CD4-positive, CD25-positive, alpha-beta regulatory T cell (primary cell): ENCODE results near the gene ACTN1. TPM values are rescaled to one million over a fixed set of nuclear protein-coding genes. Genes with fewer than 3 reads are reported as not detected.

Experiments used
- ATAC-seq, 2 donors: fragments of 150-1000 bp; cut with Tn5 transposase; one replicate each; pipeline ENCODE4 v1.10.0; 2021; ENCODE audit warnings: low read depth in 2 of 2, moderate number of reproducible peaks in 2 of 2, moderate library complexity in 1 of 2
- DNase-seq, 3 donors: peaks; one replicate each; pipeline versions ENCODE4 v3.0.0 to v3.0.0-alpha.2; 2012 to 2022; ENCODE audit warnings: mixed read lengths in 1 of 3
- H3K27ac ChIP-seq: one replicate; pipeline ENCODE4 v1.7.0; 2013; ENCODE audit warnings: mild to moderate bottlenecking, low read length; ENCODE audit not compliant: insufficient read depth, poor library complexity, severe bottlenecking
- H3K27me3 ChIP-seq: one replicate; pipeline ENCODE4 v1.7.0; 2013; ENCODE audit warnings: low read length; ENCODE audit not compliant: control insufficient read depth, insufficient read depth
- H3K36me3 ChIP-seq: one replicate; pipeline ENCODE4 v1.7.0; 2013; ENCODE audit warnings: mild to moderate bottlenecking, low read length, moderate library complexity; ENCODE audit not compliant: control insufficient read depth, insufficient read depth
- H3K4me1 ChIP-seq: 2 replicates; pipeline ENCODE4 v1.7.0; 2013; ENCODE audit warnings: mild to moderate bottlenecking, low read length; ENCODE audit not compliant: insufficient read depth, control insufficient read depth, poor library complexity, severe bottlenecking
- H3K4me3 ChIP-seq: one replicate; pipeline ENCODE4 v1.7.0; 2013; ENCODE audit warnings: low read depth, mild to moderate bottlenecking, low read length, moderate library complexity
- H3K9me3 ChIP-seq, 2 experiments: 1 replicate in 1 of 2; 2 replicates in 1 of 2; pipeline ENCODE4 v1.7.0; 2013; ENCODE audit warnings: low read length in 2 of 2, mild to moderate bottlenecking in 1 of 2, moderate library complexity in 1 of 2; ENCODE audit not compliant: control insufficient read depth in 2 of 2
- H3K27ac Mint-ChIP-seq, 3 donors: one replicate each; pipeline ENCODE4 v1.8.0; 2020 to 2022; ENCODE audit warnings: mild to moderate bottlenecking in 3 of 3, mixed read lengths in 3 of 3, moderate library complexity in 2 of 3
- H3K27me3 Mint-ChIP-seq: one replicate; pipeline ENCODE4 v1.8.0; 2022; ENCODE audit warnings: mild to moderate bottlenecking, mixed read lengths
- H3K36me3 Mint-ChIP-seq: one replicate; pipeline ENCODE4 v1.8.0; 2020; ENCODE audit warnings: mixed read lengths
- H3K4me1 Mint-ChIP-seq, 4 donors: one replicate each; pipeline ENCODE4 v1.8.0; 2020 to 2022; ENCODE audit warnings: mixed read lengths in 4 of 4, mild to moderate bottlenecking in 1 of 4
- H3K4me3 Mint-ChIP-seq, 4 donors: one replicate each; pipeline ENCODE4 v1.8.0; 2020 to 2022; ENCODE audit warnings: mild to moderate bottlenecking in 4 of 4, mixed read lengths in 4 of 4, moderate library complexity in 3 of 4
- H3K9me3 Mint-ChIP-seq, 7 donors: one replicate each; pipeline ENCODE4 v1.8.0; 2020 to 2022; ENCODE audit warnings: mixed read lengths in 7 of 7, mild to moderate bottlenecking in 3 of 7, moderate library complexity in 2 of 7
- polyA plus RNA-seq, 4 donors: library from polyadenylated mRNA; unstranded; fragments of 300-500 nt; fragmentation: Illumina TruSeq; gene quantifications; one replicate each; pipeline ENCODE4 v1.2.3, GENCODE V29; 2021
- total RNA-seq: library from RNA; stranded (reverse); gene quantifications from one replicate; pipeline ENCODE4 v1.2.3, GENCODE V29; 2022

ACTN1 gene
- total and polyA plus RNA-seq, 5 donors from 2014 or later: 28.3 to 78.8 (median 47.5) TPM

GRCh38 chr14:68929623-68930307 lies 49.3 kb downstream of the ACTN1 start:
- no peak overlapping the region for H3K4me3 Mint-ChIP-seq
- ATAC-seq (no peak), DNase-seq (no peak)
- H3K4me1 ChIP-seq: no peaks in the 10 kb centered on the region
- peaks cover 4 to 11% of the 10 kb centered on the region in 2 experiments for H3K9me3 ChIP-seq
- peaks cover 6% of the 10 kb centered on the region for H3K36me3 ChIP-seq
- no peaks in the 10 kb centered on the region for H3K27me3 ChIP-seq
- peaks cover 6 to 72% (median 12%) of the 10 kb centered on the region in 4 donors for H3K4me1 Mint-ChIP-seq
- H3K9me3 Mint-ChIP-seq: peaks cover 0 to 14% (median 1%) of the 10 kb centered on the region in 7 donors
- no peaks in the 10 kb centered on the region for H3K27me3 Mint-ChIP-seq
- peak overlapping the region in 2 of 3 donors; percentile 3 to 33 for H3K27ac Mint-ChIP-seq
- peaks cover 27% of the 10 kb centered on the region for H3K36me3 Mint-ChIP-seq
- H3K4me3 ChIP-seq: no peak overlapping the region
- H3K27ac ChIP-seq: no peak overlapping the region

- ATAC-seq (no peak), DNase-seq (no peak)
- H3K27ac Mint-ChIP-seq: peak overlapping the region; percentile 22 to 81 (median 23)
- no peaks in the 10 kb centered on the region for H3K27me3 Mint-ChIP-seq
- Histone ChIP-seq H3K9me3 (peaks cover 4 to 11% of the 10 kb centered on the region in 2 experiments), H3K4me1 (no peaks in the 10 kb centered on the region), H3K27me3 (no peaks in the 10 kb centered on the region), H3K4me3 (no peak overlapping the region), H3K27ac (no peak overlapping the region), H3K36me3 (peaks cover 9% of the 10 kb centered on the region)
- peaks cover 6 to 72% (median 12%) of the 10 kb centered on the region in 4 donors for H3K4me1 Mint-ChIP-seq
- peaks cover 31% of the 10 kb centered on the region for H3K36me3 Mint-ChIP-seq
- H3K4me3 Mint-ChIP-seq: peak overlapping the region in 2 of 4 donors; percentile 15 to 60
- peaks cover 0 to 14% (median 1%) of the 10 kb centered on the region in 7 donors for H3K9me3 Mint-ChIP-seq
Measured at GRCh38 chr14:68928770-68929550, 50.1 kb downstream of the ACTN1 start.

- Histone ChIP-seq H3K9me3 (peaks cover 4 to 11% of the 10 kb centered on the region in 2 experiments), H3K4me3 (no peak overlapping the region), H3K27ac (no peak overlapping the region), H3K36me3 (peaks cover 12% of the 10 kb centered on the region), H3K27me3 (no peaks in the 10 kb centered on the region), H3K4me1 (no peaks in the 10 kb centered on the region)
- peak in 1 of 3 donors; percentile 34 for DNase-seq
- H3K4me1 Mint-ChIP-seq: peaks cover 6 to 70% (median 13%) of the 10 kb centered on the region in 4 donors
- H3K27me3 Mint-ChIP-seq: no peaks in the 10 kb centered on the region
- no peak for ATAC-seq
- H3K36me3 Mint-ChIP-seq: peaks cover 32% of the 10 kb centered on the region
- H3K4me3 Mint-ChIP-seq: peak overlapping the region in 3 of 4 donors; percentile 11 to 57 (median 15)
- H3K27ac Mint-ChIP-seq: peak overlapping the region in 2 of 3 donors; percentile 23 to 81
- H3K9me3 Mint-ChIP-seq: peaks cover 0 to 14% (median 2%) of the 10 kb centered on the region in 7 donors
Measured at GRCh38 chr14:68927956-68928675, 51.0 kb downstream of the ACTN1 start.

DNA sequence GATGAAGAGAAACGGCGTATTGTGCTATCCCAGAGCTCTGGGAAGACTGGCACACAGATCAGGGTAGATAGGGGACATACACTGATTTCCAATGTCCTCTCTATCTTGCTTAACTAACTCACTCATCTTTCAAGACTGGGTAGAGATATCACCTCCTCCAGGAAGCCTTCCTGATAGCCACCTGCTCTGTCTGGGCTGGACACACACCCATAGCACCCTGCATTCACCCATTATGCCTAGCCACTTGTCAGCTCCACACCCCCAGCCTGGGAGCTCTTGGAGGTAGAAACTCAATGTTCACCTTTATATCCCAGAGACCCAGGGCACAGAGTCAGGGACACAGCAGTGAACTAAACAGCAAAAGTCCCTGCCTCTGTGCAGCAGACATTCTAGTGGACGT lies 52.0 kb downstream of the ACTN1 start:
- H3K27ac ChIP-seq: no peak overlapping the region
- peak overlapping the region in 2 of 4 donors; percentile 11 to 66 for H3K4me3 Mint-ChIP-seq
- H3K4me3 ChIP-seq: no peak overlapping the region
- no peaks in the 10 kb centered on the region for H3K27me3 Mint-ChIP-seq
- peaks cover 0 to 14% (median 2%) of the 10 kb centered on the region in 7 donors for H3K9me3 Mint-ChIP-seq
- ATAC-seq (no peak), DNase-seq (no peak)
- no peaks in the 10 kb centered on the region for H3K4me1 ChIP-seq
- H3K27me3 ChIP-seq: no peaks in the 10 kb centered on the region
- no peak overlapping the region for H3K27ac Mint-ChIP-seq
- H3K4me1 Mint-ChIP-seq: peaks cover 6 to 68% (median 13%) of the 10 kb centered on the region in 4 donors
- H3K36me3 ChIP-seq: peaks cover 12% of the 10 kb centered on the region
- peaks cover 4 to 11% of the 10 kb centered on the region in 2 experiments for H3K9me3 ChIP-seq
- H3K36me3 Mint-ChIP-seq: peaks cover 37% of the 10 kb centered on the region

DNA sequence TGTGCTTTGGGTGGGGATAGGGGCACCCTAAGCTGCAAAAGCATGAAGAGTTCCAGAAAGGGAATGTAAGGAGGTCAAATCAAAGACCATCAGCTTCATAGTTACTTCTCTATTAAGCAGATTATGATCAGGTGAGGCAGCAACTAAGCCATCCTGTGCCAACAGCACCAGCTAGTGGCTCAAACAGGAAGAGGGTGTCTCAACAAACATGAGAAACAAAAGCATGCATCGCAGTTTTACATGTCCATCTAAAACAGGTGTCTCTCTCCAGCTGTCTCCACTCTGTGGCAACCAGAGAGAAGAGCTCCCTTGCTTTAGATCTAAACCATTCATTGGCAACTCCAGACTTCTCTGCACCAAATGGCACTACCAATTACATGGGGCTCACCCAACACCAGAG lies 52.9 kb downstream of the ACTN1 start:
- H3K27me3 Mint-ChIP-seq: no peaks in the 10 kb centered on the region
- peaks cover 0 to 64% (median 10%) of the 10 kb centered on the region in 4 donors for H3K4me1 Mint-ChIP-seq
- Histone ChIP-seq H3K4me3 (no peak overlapping the region), H3K9me3 (peaks cover 4 to 11% of the 10 kb centered on the region in 2 experiments), H3K36me3 (peaks cover 12% of the 10 kb centered on the region), H3K4me1 (no peaks in the 10 kb centered on the region), H3K27me3 (no peaks in the 10 kb centered on the region), H3K27ac (no peak overlapping the region)
- H3K36me3 Mint-ChIP-seq: peaks cover 33% of the 10 kb centered on the region
- peak in 1 of 3 donors; percentile 42 for DNase-seq
- peak overlapping the region in 1 of 3 donors; percentile 53 for H3K27ac Mint-ChIP-seq
- no peak overlapping the region for H3K4me3 Mint-ChIP-seq
- ATAC-seq: no peak
- H3K9me3 Mint-ChIP-seq: peaks cover 0 to 14% (median 2%) of the 10 kb centered on the region in 7 donors

DNA sequence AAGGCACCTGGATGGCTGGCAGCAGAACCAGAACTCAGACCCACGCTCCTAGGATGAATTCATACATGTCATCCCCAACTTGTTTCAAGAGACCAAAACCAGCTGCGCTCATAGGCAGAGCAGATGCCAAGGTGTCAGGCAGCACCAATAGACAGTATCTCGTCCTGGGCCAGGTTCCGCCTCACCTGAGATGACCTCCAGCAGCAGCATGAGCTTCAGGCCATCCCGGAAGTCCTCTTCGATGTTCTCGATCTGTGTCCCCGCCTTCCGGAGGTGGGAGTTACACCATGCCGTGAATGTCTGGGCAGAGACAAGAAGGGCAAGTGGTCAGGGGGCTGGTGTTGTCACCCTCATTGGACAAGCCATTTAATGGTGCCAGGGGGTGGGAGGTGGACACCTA lies 53.7 kb downstream of the ACTN1 start:
- no peaks in the 10 kb centered on the region for H3K27me3 Mint-ChIP-seq
- no peak overlapping the region for H3K4me3 Mint-ChIP-seq
- no peak for DNase-seq
- H3K36me3 Mint-ChIP-seq: peaks cover 29% of the 10 kb centered on the region
- H3K4me1 Mint-ChIP-seq: peaks cover 0 to 62% (median 8%) of the 10 kb centered on the region in 4 donors
- Histone ChIP-seq H3K4me1 (no peaks in the 10 kb centered on the region), H3K27me3 (no peaks in the 10 kb centered on the region), H3K9me3 (peaks cover 4 to 11% of the 10 kb centered on the region in 2 experiments), H3K4me3 (no peak overlapping the region), H3K36me3 (peaks cover 20% of the 10 kb centered on the region), H3K27ac (no peak overlapping the region)
- H3K27ac Mint-ChIP-seq: no peak overlapping the region
- ATAC-seq: no peak
- H3K9me3 Mint-ChIP-seq: peaks cover 0 to 14% (median 2%) of the 10 kb centered on the region in 7 donors
